D341Med (cell line): ENCODE measurements around the gene FANCC.

Experiments used
- DNase-seq: peaks from one replicate; pipeline ENCODE4 v3.0.0; 2012; ENCODE audit warnings: low spot score

FANCC gene, protein sequence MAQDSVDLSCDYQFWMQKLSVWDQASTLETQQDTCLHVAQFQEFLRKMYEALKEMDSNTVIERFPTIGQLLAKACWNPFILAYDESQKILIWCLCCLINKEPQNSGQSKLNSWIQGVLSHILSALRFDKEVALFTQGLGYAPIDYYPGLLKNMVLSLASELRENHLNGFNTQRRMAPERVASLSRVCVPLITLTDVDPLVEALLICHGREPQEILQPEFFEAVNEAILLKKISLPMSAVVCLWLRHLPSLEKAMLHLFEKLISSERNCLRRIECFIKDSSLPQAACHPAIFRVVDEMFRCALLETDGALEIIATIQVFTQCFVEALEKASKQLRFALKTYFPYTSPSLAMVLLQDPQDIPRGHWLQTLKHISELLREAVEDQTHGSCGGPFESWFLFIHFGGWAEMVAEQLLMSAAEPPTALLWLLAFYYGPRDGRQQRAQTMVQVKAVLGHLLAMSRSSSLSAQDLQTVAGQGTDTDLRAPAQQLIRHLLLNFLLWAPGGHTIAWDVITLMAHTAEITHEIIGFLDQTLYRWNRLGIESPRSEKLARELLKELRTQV

DNA sequence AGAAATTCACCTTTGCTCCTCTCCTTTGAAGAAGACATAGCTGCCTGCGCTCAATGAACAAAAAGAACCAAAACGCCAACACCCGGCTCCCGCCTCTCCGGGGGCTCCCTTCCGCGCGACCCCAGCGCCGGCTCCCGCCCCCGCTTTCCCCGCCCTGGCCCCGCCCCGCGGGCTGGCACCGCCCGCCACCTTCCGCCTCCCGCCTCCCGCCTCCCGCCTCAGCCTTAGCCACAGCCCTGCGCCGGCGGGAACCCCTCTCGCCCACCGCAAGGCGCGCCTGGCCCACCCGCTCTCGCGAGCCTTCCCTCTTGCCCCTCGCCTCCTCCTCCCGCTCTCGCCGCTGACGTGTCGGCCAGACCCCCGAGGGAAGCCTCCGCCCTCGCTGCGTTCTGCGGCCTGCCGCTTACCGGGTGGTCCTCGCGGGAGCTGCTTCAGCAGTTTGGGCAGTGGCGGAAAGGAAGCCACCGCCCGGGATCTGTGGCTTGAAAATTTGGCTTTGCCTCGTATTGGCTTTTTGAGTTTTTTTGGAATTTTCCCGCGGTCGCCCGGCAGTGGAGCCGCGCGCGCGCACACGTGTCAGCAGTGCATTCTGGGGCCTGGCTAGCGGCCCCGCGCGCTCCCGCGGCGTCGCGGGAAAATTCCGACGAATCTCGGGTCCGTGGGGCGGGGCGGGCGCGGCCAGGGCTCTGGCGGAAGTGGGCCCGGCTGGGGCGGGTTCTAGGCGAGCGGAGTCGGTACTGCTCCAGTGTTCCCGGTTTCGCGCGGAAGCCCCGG, at the start of gene FANCC:
TSS of gene FANCC (minus strand) at position 591 of the 774 bp plus-strand sequence. CDS start 68,418 bp downstream, outside the sequence.
- peak; percentile 95 for DNase-seq

DNA sequence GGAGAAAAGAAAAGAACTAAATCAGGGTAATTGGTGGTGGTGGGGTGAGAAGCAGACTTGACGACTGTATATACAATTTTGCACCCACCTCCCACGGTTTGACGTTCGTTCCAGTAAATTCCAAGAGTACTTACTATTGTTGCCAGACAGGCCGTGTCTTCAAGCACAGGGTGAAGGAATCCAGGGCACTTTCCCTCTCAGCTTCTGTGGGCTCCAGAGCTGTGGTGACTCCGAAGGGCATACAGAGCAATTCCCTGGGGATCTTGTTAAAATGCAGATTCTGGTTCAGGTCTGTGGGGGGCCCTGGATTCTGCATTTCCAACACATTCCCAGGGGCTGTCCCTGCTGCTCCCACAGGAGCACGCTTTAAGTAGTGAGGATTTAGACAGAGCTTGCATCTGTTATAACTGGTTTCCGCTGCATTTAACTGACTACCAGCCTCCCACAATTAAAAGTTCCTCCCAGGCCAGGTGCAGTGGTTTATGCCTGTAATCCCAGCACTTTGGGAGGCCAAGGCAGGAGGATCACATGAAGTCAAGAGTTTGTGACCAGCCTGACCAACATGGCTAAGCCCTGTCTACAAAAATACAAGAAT, 49.3 kb upstream of the FANCC start:
- no peak for DNase-seq

DNA sequence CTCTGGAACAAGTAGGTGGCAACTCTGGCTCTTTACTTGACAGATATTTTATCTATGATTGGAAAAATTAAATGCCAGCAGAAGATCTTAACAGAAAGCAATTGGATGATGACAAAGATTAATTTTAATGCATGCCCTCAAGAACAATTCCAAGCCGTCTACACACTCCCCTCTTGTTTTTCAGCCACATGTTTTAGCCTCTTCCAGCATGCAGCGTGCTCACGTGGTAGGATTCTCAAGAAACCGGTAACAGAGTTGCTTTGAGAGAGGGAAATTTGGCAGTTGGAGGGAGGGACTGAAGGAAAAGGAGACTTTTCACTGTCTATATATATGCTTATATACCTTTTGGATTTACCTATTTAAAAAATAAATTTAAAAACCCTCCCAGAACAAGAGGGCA, 48.3 kb upstream of the FANCC start:
- no peak for DNase-seq

DNA sequence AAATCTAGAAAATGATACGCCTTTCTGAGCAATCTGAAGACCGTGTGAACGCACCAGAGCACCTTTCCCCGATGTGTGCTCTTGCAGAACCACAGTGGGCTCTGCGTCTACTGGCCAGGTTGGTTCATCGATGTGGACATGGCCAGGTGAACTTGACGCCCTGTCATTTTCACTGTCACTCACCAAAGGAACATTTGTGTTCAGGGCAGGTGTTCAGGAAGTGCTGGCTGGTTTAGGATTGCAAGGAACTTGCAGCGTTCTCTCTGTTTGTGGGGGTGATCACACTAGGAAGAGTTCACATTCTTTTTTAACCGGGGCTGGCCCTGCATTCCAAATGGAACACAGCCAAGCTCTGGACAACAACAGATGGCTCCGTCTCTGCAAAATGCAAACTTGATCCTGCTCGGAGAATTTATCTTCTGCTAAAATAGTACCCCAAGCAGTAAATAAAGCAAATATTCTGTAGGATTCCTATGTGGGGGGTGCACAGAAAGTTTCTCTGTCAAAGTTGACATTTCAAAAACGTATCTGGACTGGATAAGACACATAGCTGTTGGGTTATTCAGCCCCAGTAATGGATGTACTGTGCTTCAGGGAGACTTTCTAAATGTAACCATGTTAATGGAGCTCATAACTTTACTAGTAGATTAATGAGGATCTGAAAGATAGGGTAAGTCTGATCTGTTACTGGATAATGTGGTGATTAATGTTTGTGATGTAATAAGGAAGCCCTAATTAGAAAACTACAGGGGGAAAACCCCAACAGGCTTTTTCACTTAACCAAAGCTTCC, 45.7 kb upstream of the FANCC start:
- no peak for DNase-seq

DNA sequence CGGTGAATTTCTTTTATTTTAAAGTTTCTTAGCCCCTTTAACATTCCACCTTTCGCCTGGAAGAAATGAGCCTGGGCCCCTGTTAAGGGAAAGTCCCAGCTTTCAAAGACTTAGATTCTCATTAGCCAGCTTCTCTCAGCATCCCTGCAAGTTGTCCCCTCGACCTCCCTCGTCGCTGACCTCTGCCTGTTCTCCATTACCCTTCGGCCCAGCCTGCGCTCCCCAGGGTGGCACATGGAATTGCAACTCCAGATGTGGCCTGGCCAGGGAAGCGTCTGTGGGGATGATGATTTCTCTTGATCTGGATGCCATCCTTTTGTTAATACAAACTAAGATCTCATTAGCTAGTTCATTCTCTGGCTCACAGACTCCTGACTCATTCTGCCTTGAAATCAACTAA, 43.4 kb upstream of the FANCC start:
- no peak for DNase-seq

DNA sequence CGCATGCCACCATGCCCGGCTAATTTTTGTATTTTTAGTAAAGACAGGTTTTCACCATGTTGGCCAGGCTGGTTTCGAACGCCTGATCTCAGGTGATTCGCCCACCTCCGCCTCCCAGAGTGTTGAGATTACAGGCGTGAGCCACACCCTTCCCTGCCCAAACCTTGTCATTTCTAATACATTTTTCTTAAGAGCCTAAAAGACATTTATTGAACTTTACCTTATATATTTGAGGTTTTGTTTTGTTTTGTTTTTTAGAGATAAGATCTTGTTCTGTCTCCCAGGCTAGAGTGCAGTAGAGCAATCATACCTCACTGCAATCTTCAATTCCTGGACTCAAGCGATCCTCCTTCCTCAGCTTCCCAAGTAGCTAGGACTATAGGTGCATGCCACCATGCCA, 39.8 kb upstream of the FANCC start:
- no peak for DNase-seq

DNA sequence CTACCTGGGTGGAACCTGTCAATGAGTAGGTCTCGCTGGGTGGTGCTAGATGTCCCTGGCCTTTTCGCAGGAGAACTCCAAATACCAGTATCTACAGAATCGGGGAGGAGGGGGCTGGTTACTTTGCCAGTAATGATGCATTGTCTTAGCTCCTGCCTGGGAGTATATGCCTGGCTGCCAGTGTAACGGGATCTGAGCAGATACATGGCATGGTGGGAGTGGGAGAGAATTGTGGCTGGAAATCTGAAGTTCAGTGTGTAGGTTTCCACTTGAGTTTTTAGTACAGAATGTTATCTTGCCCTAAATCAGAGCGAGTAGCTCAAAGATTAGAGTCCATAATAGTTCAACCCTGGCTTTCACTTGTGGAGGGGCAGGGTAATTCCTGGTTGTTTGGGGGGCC, 38.0 kb upstream of the FANCC start:
- DNase-seq, result no peak

DNA sequence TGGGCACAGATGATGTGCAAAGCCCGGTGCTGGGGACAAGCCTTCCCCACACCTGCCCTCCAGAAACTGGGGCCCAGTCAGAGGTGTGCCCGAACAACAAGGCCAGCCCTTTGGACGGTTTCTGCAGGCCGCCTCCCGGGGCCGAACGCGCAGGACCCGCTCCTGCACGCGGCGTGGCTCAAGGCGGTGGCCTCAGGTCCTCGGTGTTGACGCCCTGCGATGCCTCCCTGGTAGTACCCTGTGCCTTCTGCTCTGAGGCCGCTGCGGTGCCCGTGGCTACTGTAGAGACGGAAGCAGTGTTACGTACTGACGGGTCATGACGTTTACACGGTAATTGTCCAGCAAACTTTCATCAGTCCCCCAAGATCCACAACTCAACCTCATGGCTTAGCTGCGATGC, 33.5 kb upstream of the FANCC start:
- no peak for DNase-seq

DNA sequence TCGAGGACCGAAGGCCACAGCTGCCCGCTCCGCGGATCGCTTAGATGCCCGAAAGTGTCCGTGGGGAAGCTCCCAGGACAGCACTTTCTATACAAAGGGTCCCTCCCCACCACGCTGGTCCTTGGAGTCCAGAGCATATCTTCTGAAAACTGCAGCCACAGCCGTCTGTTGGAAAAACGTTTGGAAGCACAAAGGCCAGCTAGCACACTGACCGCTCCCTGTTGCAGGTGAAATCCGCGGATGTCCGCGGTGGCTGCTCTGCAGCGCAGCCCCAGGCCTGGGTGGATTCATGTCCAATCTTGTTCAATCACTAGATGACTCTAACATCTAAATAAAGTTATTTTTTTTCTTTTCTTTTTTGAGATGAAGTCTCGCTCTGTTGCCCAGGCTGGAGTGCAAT, 32.8 kb upstream of the FANCC start:
- DNase-seq, result no peak

DNA sequence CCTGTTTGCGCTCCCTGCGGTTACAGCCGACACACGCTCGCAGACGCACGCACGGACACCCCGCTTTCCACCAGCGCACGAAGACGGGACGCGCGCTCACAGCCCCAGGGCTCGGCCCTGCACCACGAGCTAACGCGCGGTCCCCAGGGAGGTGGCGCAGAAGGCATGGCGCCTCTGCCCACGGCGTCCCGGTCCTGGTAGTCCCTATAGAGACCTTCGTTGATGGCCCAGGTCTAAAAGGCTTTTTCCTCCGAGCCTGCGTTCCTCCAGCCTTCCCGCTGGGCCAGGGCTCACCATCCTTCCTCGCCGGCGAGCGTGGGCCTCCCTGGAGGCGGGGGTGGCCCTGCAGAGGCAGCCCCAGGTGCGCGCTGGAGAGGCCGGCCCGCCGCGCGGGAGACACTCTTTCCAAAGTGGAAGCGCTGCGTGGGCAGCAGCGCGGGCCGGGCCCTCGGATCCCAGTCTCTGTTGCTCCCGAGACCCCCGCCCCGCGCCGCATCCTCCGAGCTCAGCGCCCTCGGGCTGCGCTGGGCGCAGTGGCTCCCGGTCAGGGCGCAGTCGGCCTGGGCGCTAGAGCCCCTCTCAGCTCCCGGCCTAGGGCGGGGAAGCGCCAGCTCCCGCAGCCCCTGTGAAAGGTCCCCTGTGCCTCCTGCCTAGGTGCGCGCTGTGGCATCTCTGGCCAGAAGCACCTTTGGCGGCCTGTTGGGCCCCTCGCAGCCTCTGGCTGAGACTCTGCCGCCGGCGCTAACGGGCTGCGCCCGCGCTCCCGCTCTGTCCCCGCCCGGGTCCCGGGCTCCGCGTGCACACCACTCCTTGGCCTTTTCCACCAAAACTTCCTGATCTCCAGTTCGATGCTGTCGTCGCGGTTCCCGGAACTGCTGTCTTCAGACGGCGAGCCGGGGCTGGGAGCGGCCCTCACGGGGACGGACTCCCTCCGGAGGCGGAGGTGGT, 31.9 kb upstream of the FANCC start:
- no peak for DNase-seq

DNA sequence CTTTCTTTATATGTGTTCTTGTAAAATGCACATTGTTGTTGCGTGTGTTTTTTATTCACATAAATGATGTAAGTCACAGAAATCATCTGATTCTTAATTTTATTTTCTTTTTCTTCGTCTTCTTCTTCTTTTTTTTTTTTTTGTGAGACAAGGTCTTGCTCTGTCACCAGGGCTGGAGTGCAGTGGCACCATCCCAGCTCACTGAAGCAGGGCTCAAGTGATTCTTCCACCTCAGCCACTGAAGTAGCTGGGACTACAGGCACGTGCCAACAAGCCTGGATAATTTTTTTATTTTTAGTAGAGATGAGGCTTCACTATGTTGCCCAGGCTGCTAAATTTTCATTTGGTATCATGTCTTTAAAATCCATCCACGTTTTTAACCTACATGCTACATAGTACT, 28.5 kb upstream of the FANCC start:
- no peak for DNase-seq

DNA sequence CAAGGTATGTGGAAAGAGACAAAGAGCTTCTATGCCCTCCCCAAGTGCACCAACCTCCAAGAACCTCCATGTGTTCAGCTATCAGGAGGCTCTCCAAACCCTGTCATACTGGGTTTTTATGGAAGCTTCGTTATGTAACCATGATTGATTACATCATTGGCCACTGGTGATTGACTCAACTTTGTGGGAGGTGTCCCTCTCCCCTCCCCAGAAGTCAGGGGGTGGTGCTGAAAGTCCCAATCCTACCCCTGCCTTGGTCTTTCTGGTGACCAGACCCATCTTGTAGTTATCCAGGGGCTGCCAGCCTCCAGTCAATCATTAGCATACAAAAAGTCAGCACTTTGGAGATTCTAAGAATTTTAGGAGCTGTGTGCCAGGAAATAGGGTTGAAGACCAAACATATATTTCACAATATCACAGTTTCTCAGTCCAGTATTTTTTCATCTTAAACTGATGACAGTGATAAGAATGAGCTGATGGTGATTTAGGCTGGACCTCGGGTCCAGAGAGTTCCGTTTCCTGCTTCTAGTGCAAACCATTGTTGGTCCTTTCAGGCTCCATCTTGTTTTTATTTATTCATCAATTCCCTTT, 27.3 kb upstream of the FANCC start:
- DNase-seq, result no peak

DNA sequence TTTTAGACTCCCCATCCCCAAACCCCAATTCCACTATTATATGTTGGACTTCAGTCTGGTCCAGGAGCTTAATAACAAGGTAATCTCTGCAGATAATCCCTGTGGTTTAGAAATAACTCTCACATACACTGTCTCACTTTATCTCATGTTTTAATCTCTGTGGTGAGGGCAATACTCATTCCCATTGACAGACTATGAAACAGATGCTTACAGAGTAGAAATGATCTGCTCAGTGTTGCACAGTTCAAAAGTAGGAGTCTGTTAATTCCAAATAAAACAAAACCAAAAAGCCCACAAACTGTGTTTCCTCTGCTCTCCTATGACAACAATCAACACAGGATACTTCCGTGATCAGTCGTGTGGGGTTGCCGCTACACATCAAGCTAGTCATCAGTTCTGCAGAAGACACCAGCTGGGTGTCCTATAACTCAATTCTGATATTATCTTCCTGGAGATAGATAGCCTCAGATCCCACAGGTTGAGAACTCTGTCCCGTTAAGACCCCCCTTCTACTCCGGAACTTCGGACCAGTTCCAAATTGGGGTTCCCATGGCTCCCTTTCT, 26.3 kb upstream of the FANCC start:
- no peak for DNase-seq

DNA sequence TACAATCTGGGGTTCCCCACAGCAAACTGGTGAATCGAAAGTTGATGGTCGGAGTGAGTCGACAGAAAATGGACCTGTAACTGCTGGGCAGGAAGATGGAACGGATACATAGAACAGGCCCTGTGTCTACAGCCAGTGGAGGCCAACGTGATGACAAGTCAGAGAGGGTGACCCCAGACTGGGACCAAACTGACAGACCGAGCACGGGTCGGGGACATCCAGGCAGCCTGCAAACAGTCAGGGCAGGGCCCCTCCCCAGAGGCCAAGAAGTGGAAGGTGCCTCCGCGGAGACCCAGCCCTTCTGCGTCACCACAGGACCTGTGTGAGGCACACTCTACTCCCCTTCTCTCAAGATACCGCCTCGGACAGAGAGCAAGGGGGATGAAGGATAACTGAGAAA, 25.1 kb upstream of the FANCC start:
- DNase-seq, result no peak

DNA sequence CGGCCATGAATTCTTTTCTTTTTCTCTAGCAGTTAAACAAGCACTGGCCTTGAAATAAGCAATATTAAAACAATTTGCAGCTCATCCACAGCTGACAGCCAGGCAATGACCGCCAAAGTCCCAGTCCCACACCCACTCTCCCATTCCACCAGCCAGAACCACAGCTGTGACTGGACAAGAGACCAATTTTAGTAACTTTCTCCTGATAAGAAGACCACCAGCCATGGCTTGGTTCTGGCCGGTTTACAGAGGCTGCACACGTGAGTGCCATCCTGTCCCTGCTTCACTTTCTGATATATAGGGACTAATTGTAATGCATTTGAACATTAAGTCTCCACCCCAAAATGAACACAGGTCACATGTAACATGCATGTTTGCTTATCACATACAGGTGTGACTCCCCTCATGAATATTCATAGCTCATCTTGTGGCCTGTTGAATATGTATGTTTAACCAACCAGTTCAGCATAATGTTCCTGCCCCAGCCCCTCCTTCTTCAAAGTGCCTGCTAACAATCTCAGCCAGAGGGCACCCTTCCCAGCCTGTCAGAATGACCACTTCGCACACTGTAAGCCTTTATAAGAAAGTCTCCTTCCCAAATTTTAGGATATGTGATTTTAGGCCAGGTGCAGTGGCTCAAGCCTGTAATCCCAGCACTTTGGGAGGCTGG, 23.9 kb upstream of the FANCC start:
- DNase-seq, result no peak

DNA sequence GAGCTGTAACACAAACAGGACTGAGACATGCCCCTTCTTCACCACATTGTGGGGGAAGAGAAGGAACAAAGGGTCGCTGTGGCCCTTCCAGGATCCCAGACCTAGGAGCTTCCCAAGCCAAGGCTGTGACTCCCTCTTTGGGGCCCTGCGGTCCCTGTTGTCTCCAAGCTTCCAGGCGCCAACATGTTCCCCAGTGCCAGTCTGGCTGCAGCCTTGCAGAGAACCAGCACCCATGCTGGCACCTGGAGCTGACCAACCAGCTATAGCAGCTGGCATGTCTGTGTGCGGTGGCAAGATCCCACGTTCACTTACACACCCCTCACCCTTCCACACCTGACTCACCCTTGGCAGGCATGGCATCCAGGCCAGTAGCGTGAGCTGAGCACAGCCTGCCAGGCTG, 20.7 kb upstream of the FANCC start:
- no peak for DNase-seq

DNA sequence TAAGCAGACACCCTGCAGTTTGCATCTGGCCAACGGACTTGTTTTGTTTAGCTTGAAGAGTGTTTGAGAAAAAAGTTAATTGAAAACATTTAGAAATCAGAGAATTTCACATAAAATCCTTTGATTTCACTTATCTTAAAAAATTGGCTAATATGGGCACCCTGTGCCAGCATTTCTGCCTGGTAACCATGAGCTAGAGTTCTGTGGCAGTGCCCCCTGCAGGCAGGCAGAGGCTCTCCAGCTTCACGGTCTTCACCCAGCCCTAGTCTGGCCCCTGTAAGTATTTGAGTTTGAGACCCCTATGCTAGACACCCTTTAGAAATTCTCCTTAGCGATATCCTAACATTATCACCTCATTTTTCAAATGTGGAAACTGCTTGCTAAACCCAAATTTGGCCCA, 18.8 kb upstream of the FANCC start:
- DNase-seq, result no peak

DNA sequence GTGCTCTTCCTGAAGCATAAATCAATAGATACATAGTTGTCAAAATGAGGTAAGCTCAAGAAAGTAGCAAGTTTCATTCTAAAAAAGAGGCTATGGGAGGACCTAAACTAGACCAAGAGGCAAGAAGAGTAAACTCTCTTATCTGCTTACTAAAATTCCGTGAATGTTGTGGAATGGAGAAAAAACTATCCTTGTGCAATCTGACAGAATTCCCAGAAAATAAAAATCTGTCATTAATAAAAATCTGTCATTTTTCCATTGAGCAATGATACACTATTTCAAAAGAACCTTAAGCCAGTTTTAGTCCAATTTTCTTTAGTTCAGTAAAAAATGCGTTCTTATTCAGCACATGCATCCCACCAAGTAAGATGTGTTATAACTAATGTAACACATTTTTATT, 15.9 kb upstream of the FANCC start:
- DNase-seq, result no peak

DNA sequence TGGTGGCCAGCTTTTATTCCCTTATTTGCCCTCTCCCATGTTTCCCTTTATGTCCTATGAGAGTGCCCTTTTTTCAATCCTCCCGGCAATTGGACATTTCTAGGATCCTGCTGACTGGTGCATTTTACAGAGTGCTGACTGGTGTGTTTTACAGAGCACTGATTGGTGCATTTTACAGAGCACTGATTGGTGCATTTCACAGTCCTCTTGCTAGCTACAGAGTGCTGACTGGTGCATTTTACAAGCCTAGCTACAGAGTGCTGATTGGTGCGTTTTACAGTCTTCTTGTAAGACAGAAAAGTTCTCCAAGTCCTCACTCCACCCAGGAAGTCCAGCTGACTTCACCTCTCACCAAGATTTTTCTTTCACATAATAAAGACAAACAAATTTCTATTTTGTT, 15.4 kb upstream of the FANCC start:
- DNase-seq, result no peak
